WTC11 (cell line): Measurements from ENCODE around the gene FUBP3. TPM values are rescaled to one million over a fixed set of nuclear protein-coding genes. Genes with fewer than 3 reads are reported as not detected.
A peak's percentile ranks its signal among the peaks of the same experiment; 100 is the strongest.

ENCODE experiments used
- ATAC-seq: fragments of 200-7000 bp; cut with Tn5 transposase; 2 replicates; pipeline ENCODE4 v1.10.0; 2021; ENCODE audit warnings: mild to moderate bottlenecking, moderate library complexity
- CTCF ChIA-PET: fragments of 300-600 bp; sonication (Branson Sonifier 250); formaldehyde crosslinking; loops from one replicate; lab custom pipeline; 2021; ENCODE audit warnings: antibody characterized with exemption; lab: Charles Lee
- POLR2A ChIA-PET: fragments of 350-600 bp; sonication (Branson Sonifier 250); formaldehyde crosslinking; loops from one replicate; lab custom pipeline; 2021; ENCODE audit warnings: antibody characterized with exemption; lab: Charles Lee
- DNase-seq: peaks from one replicate; pipeline ENCODE4 v3.0.0; 2021; ENCODE audit warnings: low spot score
- H3K27ac Mint-ChIP-seq: 2 replicates; pipeline ENCODE4 v1.8.0; 2021; ENCODE audit warnings: mixed read lengths
- H3K27me3 Mint-ChIP-seq: 2 replicates; pipeline ENCODE4 v1.8.0; 2021; ENCODE audit warnings: low read depth, mild to moderate bottlenecking, moderate library complexity, mixed read lengths
- H3K36me3 Mint-ChIP-seq: 2 replicates; pipeline ENCODE4 v1.8.0; 2021; ENCODE audit warnings: mixed read lengths
- H3K4me1 Mint-ChIP-seq: 2 replicates; pipeline ENCODE4 v1.8.0; 2022; ENCODE audit warnings: mixed read lengths
- H3K4me3 Mint-ChIP-seq: 2 replicates; pipeline ENCODE4 v1.8.0; 2021; ENCODE audit warnings: mild to moderate bottlenecking, moderate library complexity, mixed read lengths
- H3K9me3 Mint-ChIP-seq: 2 replicates; pipeline ENCODE4 v1.8.0; 2021; ENCODE audit warnings: mixed read lengths
- EMX1 ChIP-seq: fragments of 250-450 bp; sonication (Bioruptor Pico); IDR thresholded peaks from 2 replicates; pipeline ENCODE4 v1.8.0; 2021; ENCODE audit warnings: mild to moderate bottlenecking
- FOXK1 ChIP-seq: sonication (generic); formaldehyde crosslinking; IDR thresholded peaks from 2 replicates; pipeline ENCODE4 v1.8.0; 2022; ENCODE audit warnings: mild to moderate bottlenecking, moderate library complexity, missing genetic modification reagents
- GABPB1 ChIP-seq: sonication (generic); formaldehyde crosslinking; IDR thresholded peaks from 2 replicates; pipeline ENCODE4 v1.8.1; 2023; ENCODE audit warnings: mild to moderate bottlenecking, missing genetic modification reagents
- GTF2I ChIP-seq: fragments of 250-450 bp; sonication (Bioruptor Pico); conservative IDR thresholded peaks from 2 replicates; pipeline ENCODE4 v1.4.0; 2021; ENCODE audit warnings: mild to moderate bottlenecking
- KAT7 ChIP-seq: sonication (generic); formaldehyde crosslinking; IDR thresholded peaks from 2 replicates; pipeline ENCODE4 v1.8.1; 2023; ENCODE audit warnings: missing genetic modification reagents, mild to moderate bottlenecking, borderline replicate concordance
- NFE2L1 ChIP-seq: sonication (generic); formaldehyde crosslinking; IDR thresholded peaks from 2 replicates; pipeline ENCODE4 v1.8.1; 2023; ENCODE audit warnings: missing genetic modification reagents
- NR1H2 ChIP-seq: sonication (generic); formaldehyde crosslinking; IDR thresholded peaks from 2 replicates; pipeline ENCODE4 v1.9.0; 2021; ENCODE audit warnings: mild to moderate bottlenecking, moderate library complexity, missing genetic modification reagents
- NR3C1 ChIP-seq: sonication (generic); formaldehyde crosslinking; conservative IDR thresholded peaks from 2 replicates; pipeline ENCODE4 v1.8.1; 2023; ENCODE audit warnings: low read depth, mild to moderate bottlenecking, missing genetic modification reagents
- RORB ChIP-seq: fragments of 250-450 bp; sonication (Bioruptor Pico); IDR thresholded peaks from 2 replicates; pipeline ENCODE4 v1.9.0; 2021; ENCODE audit warnings: mild to moderate bottlenecking
- SMAD3 ChIP-seq: sonication (generic); formaldehyde crosslinking; IDR thresholded peaks from 2 replicates; pipeline ENCODE4 v1.8.0; 2022; ENCODE audit warnings: missing genetic modification reagents, mild to moderate bottlenecking, borderline replicate concordance
- TEAD1 ChIP-seq: sonication (generic); formaldehyde crosslinking; IDR thresholded peaks from 2 replicates; pipeline ENCODE4 v1.8.0; 2022; ENCODE audit warnings: mild to moderate bottlenecking, missing genetic modification reagents
- TP53 ChIP-seq: sonication (generic); formaldehyde crosslinking; IDR thresholded peaks from 2 replicates; pipeline ENCODE4 v1.8.1; 2023; ENCODE audit warnings: mild to moderate bottlenecking, missing genetic modification reagents
- ZBTB21 ChIP-seq: sonication (generic); formaldehyde crosslinking; IDR thresholded peaks from 2 replicates; pipeline ENCODE4 v1.8.1; 2023; ENCODE audit warnings: mild to moderate bottlenecking, missing genetic modification reagents, borderline replicate concordance
- ZNF138 ChIP-seq: sonication (generic); formaldehyde crosslinking; conservative IDR thresholded peaks from 2 replicates; pipeline ENCODE4 v1.8.1; 2022; ENCODE audit warnings: mild to moderate bottlenecking, moderate library complexity, missing genetic modification reagents
- ZNF671 ChIP-seq: fragments of 250-450 bp; sonication (Bioruptor Pico); IDR thresholded peaks from 2 replicates; pipeline ENCODE4 v1.8.0; 2021; ENCODE audit warnings: mild to moderate bottlenecking
- total RNA-seq: library from RNA; stranded (reverse); gene quantifications from 3 replicates; pipeline ENCODE4 v1.2.3, GENCODE V29; 2021
- TF ChIP-seq, protein P1 (sequence below): sonication (generic); formaldehyde crosslinking; IDR thresholded peaks from 2 replicates; pipeline ENCODE4 v1.8.1; 2022; ENCODE audit warnings: mild to moderate bottlenecking, missing genetic modification reagents, moderate library complexity, borderline replicate concordance
- TF ChIP-seq, protein P2 (sequence below): sonication (generic); formaldehyde crosslinking; IDR thresholded peaks from 2 replicates; pipeline ENCODE4 v1.8.1; 2022; ENCODE audit warnings: low read depth, missing genetic modification reagents, borderline replicate concordance
- TF ChIP-seq, protein P3 (sequence below): fragments of 200-600 bp; IDR thresholded peaks from 2 replicates; pipeline ENCODE4 v1.8.0; 2022; ENCODE audit warnings: antibody characterized with exemption
- TF ChIP-seq, protein P4 (sequence below): sonication (generic); formaldehyde crosslinking; IDR thresholded peaks from 2 replicates; pipeline ENCODE4 v1.8.0; 2022; ENCODE audit warnings: mild to moderate bottlenecking, missing genetic modification reagents
- TF ChIP-seq, protein P5 (sequence below): sonication (generic); formaldehyde crosslinking; IDR thresholded peaks from 2 replicates; pipeline ENCODE4 v1.8.1; 2023; ENCODE audit warnings: mild to moderate bottlenecking, missing genetic modification reagents
- TF ChIP-seq, protein P6 (sequence below): sonication (generic); formaldehyde crosslinking; IDR thresholded peaks from 2 replicates; pipeline ENCODE4 v1.8.1; 2022; ENCODE audit warnings: mild to moderate bottlenecking, moderate library complexity, missing genetic modification reagents
- TF ChIP-seq, protein P7 (sequence below): fragments of 250-450 bp; sonication (Bioruptor Pico); conservative IDR thresholded peaks from 2 replicates; pipeline ENCODE4 v1.9.0; 2021; ENCODE audit warnings: mild to moderate bottlenecking

FUBP3 gene
- total RNA-seq, 1 experiment from 2014 or later = 83.0 TPM

DNA sequence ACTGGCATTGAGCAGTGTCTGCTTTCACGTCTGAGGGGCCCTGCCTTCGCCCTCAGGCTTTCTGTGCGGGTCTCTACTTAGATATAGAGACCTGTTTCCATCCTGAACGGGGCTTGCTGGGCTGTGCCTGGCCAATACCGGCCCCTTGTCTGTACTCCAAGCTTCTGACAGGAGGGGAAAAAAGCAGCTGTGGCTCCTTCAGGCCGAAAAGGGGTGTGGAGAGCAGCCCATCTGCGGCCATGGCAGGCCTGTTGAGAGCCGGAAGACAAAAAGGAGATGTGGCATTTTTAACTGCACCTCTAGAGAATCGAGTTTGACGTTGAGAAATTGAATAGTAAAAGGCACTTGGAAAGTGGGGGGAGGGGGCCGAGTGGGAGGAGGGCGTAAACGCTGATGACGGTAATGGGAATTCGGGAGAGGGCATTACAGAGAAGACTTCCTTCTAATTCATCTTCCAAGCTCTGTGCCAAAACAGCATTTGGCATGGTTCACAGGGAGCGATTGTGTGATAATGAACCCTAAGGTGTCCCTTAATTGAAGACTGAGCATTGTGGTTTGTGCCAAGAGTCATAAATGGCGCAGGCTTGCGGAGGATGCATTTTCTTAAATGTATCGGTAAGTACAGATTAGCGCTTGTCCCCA, 59.9 kb downstream of the FUBP3 start:
- no peak for TF ChIP-seq NR3C1 (CRISPR knock-in tag)
- Mint-ChIP-seq H3K4me3 (no peak overlapping the region), H3K9me3 (no peaks in the 10 kb centered on the region), H3K27me3 (no peaks in the 10 kb centered on the region), H3K4me1 (peaks cover 15% of the 10 kb centered on the region), H3K36me3 (peaks cover 11% of the 10 kb centered on the region), H3K27ac (peak overlapping the region; percentile 32; the same call in 1 of the 2 replicates)
- ATAC-seq = peak; percentile 62
- DNase-seq = no peak
- ChIA-PET CTCF (interaction anchor here (0.6 to 3.3 kb wide), 7 partner anchors 43 to 359 kb away, joined by 3 to 14 read pairs (median 3); no protein-coding TSS in a partner anchor), POLR2A (no interaction called here)

DNA sequence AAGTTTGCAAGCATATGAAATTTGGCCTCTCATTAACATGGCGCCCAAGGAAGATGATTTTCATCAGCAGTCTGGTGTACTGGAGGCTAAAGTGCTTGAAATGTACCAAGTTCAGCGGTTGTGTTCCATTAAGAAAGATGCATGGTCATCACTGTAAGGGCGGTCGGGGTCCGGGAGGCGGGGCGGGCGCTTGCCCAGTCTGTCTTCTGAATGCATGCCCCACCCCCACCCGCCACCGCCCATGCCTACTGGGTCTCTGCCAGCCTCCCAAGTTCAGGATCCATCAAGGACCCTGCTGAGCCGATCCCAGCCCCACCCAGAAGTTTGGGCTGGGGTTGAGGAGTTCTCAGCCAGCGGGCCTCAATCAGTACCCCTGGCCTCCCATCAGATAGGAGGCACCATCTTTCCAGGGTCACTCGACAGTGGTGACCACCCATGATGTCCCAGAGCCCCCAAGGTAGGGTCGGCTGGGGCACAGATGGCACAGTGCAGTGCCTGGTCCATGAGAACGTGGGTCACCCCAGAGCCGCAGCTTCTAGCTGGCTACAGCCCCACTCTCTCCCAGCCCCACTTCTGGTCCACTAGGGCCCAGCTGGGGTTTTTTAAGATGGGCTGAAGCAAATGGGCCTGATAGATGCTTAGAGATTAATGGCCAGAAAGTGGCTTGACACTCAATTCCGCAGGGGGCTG, 60.6 kb downstream of the FUBP3 start:
- POLR2A ChIA-PET = no interaction called here
- Mint-ChIP-seq H3K27me3 (no peaks in the 10 kb centered on the region), H3K4me3 (no peak overlapping the region), H3K27ac (no peak overlapping the region), H3K4me1 (peaks cover 15% of the 10 kb centered on the region), H3K9me3 (no peaks in the 10 kb centered on the region)
- no peak for ATAC-seq
- TF ChIP-seq GTF2I (CRISPR knock-in tag) (no peak), TEAD1 (no peak)
- TF ChIP-seq, protein P1, sequence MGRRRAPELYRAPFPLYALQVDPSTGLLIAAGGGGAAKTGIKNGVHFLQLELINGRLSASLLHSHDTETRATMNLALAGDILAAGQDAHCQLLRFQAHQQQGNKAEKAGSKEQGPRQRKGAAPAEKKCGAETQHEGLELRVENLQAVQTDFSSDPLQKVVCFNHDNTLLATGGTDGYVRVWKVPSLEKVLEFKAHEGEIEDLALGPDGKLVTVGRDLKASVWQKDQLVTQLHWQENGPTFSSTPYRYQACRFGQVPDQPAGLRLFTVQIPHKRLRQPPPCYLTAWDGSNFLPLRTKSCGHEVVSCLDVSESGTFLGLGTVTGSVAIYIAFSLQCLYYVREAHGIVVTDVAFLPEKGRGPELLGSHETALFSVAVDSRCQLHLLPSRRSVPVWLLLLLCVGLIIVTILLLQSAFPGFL = no peak
- TF ChIP-seq, protein P2, sequence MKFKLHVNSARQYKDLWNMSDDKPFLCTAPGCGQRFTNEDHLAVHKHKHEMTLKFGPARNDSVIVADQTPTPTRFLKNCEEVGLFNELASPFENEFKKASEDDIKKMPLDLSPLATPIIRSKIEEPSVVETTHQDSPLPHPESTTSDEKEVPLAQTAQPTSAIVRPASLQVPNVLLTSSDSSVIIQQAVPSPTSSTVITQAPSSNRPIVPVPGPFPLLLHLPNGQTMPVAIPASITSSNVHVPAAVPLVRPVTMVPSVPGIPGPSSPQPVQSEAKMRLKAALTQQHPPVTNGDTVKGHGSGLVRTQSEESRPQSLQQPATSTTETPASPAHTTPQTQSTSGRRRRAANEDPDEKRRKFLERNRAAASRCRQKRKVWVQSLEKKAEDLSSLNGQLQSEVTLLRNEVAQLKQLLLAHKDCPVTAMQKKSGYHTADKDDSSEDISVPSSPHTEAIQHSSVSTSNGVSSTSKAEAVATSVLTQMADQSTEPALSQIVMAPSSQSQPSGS (CRISPR knock-in tag) = no peak
- TF ChIP-seq, all 79 proteins: peak for 0
- DNase-seq = no peak
- H3K36me3 Mint-ChIP-seq = peaks cover 8% of the 10 kb centered on the region
- CTCF ChIA-PET = interaction anchor here (0.9 to 3.3 kb wide), 4 partner anchors 44 to 358 kb away, joined by 3 to 14 read pairs (median 3); no protein-coding TSS in a partner anchor

DNA sequence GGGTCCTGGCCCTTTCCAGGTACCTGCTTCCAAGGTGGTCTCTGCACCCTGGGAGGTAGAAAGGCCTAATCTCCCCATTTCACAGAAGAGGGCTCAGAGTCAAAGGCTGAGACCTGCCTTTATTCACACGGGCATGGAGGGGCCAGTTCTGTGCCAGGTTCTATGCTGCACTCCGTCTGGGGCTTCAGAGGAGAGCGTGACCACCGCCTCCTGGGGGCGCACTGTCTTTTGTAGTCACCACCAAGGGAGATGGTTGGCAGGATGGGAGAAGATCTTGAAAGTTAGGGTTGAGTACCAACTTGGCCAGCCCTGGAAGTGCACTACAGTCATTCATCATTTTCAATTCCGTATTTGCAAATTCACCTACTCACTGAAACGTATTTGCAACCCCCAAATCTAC, 61.3 kb downstream of the FUBP3 start:
- peak; percentile 41 for DNase-seq
- peak; percentile 62 for ATAC-seq
- Mint-ChIP-seq H3K27ac (no peak overlapping the region), H3K4me1 (peaks cover 15% of the 10 kb centered on the region), H3K27me3 (no peaks in the 10 kb centered on the region), H3K4me3 (no peak overlapping the region), H3K9me3 (no peaks in the 10 kb centered on the region), H3K36me3 (peaks cover 8% of the 10 kb centered on the region)
- POLR2A ChIA-PET = no interaction called here
- CTCF ChIA-PET = interaction anchor here (0.7 to 3.3 kb wide), 7 partner anchors 10 to 177 kb away, joined by 3 to 14 read pairs (median 3); partner anchors contain the start of gene EXOSC2
- TF ChIP-seq ZBTB21 = no peak
- TF ChIP-seq TP53 (CRISPR knock-in tag) = no peak
- TF ChIP-seq ZNF138 (CRISPR knock-in tag) = no peak
- TF ChIP-seq, protein P3, sequence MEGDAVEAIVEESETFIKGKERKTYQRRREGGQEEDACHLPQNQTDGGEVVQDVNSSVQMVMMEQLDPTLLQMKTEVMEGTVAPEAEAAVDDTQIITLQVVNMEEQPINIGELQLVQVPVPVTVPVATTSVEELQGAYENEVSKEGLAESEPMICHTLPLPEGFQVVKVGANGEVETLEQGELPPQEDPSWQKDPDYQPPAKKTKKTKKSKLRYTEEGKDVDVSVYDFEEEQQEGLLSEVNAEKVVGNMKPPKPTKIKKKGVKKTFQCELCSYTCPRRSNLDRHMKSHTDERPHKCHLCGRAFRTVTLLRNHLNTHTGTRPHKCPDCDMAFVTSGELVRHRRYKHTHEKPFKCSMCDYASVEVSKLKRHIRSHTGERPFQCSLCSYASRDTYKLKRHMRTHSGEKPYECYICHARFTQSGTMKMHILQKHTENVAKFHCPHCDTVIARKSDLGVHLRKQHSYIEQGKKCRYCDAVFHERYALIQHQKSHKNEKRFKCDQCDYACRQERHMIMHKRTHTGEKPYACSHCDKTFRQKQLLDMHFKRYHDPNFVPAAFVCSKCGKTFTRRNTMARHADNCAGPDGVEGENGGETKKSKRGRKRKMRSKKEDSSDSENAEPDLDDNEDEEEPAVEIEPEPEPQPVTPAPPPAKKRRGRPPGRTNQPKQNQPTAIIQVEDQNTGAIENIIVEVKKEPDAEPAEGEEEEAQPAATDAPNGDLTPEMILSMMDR = no peak
- no peak for TF ChIP-seq EMX1 (CRISPR knock-in tag)
- TF ChIP-seq, protein P4, sequence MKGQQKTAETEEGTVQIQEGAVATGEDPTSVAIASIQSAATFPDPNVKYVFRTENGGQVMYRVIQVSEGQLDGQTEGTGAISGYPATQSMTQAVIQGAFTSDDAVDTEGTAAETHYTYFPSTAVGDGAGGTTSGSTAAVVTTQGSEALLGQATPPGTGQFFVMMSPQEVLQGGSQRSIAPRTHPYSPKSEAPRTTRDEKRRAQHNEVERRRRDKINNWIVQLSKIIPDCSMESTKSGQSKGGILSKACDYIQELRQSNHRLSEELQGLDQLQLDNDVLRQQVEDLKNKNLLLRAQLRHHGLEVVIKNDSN = no peak
- TF ChIP-seq SMAD3 (CRISPR knock-in tag) = no peak
- TF ChIP-seq, protein P5, sequence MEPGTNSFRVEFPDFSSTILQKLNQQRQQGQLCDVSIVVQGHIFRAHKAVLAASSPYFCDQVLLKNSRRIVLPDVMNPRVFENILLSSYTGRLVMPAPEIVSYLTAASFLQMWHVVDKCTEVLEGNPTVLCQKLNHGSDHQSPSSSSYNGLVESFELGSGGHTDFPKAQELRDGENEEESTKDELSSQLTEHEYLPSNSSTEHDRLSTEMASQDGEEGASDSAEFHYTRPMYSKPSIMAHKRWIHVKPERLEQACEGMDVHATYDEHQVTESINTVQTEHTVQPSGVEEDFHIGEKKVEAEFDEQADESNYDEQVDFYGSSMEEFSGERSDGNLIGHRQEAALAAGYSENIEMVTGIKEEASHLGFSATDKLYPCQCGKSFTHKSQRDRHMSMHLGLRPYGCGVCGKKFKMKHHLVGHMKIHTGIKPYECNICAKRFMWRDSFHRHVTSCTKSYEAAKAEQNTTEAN (CRISPR knock-in tag) = no peak
- TF ChIP-seq, protein P6, sequence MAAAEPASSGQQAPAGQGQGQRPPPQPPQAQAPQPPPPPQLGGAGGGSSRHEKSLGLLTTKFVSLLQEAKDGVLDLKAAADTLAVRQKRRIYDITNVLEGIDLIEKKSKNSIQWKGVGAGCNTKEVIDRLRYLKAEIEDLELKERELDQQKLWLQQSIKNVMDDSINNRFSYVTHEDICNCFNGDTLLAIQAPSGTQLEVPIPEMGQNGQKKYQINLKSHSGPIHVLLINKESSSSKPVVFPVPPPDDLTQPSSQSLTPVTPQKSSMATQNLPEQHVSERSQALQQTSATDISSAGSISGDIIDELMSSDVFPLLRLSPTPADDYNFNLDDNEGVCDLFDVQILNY (CRISPR knock-in tag) = no peak
- TF ChIP-seq KAT7 (CRISPR knock-in tag) = no peak
- TF ChIP-seq TEAD1 = no peak
- no peak for TF ChIP-seq GABPB1 (CRISPR knock-in tag)
- no peak for TF ChIP-seq ZNF671 (CRISPR knock-in tag)
- TF ChIP-seq NR1H2 = no peak
- TF ChIP-seq FOXK1 (CRISPR knock-in tag) = no peak
- no peak for TF ChIP-seq RORB (CRISPR knock-in tag)
- no peak for TF ChIP-seq NFE2L1 (CRISPR knock-in tag)
- TF ChIP-seq, protein P7, sequence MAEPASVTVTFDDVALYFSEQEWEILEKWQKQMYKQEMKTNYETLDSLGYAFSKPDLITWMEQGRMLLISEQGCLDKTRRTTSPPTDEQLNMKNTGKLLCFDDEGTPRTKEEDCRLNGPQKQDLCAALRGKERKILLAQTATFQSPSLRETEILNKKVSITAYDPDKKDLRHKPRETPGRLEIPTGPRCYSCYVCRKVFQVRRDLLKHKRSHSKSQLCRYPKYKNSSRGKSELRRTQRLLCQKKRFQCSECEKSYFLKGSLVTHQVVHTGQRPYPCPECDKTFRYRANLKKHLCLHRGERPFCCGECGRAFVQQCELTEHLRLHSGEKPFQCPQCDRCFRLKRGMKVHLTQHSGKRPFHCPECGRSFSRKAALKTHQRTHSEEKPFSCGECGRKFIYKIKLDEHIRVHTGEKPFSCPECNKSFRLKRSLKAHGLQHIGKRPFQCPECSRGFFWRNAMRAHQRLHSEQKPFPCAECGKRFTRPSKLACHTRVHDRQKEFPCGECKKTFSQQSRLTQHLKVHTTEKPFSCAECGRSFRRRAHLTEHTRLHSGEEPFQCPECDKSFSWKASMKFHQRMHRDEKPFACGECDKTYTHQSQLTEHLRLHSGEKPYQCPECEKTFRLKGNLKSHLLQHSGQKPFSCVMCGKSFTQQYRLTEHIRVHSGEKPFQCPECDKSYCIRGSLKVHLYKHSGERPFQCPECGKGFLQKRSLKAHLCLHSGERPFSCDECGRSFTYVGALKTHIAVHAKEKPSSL (CRISPR knock-in tag) = no peak
